HG03469 (cell line): Measurements from ENCODE around the gene METTL17.
"Not testable (repeated sequence)": the region's sequence is repeated elsewhere in the genome, so short reads cannot be mapped to it uniquely, and the experiment has no call there.

Source experiments
- ATAC-seq: cut with Tn5 transposase; IDR thresholded peaks from one replicate; pipeline ENCODE4 v1.9.1; 2021; ENCODE audit warnings: mild to moderate bottlenecking, moderate library complexity, moderate number of reproducible peaks; ENCODE audit not compliant: unreplicated experiment

Gene METTL17

DNA sequence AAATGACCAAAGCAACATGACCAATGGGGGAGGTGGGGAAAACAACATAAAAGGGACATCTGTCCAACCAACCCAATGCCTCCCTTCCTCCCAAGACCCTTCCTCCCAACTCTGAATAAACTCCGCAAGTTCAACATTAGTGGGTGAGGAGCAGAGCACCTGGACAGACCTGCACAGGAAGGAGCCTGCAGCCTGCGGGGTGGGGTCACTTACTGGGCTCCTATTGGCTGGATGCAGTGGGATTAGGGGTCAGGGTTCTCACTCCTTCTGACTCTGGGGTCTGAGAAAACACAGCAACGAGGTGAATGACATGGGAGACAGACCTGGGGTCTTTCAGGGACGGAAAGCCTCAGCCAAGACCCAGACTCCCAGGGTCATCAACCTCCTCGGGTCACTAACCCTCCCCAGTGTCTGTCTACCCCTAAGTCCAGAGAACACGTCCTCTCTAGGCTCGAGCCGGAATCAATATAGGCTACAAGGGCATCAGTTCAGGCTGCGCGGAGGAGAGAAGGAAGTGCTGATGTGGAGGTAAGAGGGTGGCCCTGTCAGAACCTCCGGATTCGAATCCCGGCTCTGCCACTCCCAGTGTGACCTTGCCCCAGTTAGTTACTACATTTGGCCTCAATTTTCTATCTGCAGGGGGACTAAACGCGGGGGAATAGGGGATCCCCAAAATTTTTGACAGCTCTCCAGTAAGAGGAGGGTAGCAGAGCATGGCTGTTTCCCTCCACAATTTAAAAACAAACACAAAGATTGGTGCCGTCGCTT lies 34.2 kb downstream of the METTL17 start:
- ATAC-seq, result no peak

DNA sequence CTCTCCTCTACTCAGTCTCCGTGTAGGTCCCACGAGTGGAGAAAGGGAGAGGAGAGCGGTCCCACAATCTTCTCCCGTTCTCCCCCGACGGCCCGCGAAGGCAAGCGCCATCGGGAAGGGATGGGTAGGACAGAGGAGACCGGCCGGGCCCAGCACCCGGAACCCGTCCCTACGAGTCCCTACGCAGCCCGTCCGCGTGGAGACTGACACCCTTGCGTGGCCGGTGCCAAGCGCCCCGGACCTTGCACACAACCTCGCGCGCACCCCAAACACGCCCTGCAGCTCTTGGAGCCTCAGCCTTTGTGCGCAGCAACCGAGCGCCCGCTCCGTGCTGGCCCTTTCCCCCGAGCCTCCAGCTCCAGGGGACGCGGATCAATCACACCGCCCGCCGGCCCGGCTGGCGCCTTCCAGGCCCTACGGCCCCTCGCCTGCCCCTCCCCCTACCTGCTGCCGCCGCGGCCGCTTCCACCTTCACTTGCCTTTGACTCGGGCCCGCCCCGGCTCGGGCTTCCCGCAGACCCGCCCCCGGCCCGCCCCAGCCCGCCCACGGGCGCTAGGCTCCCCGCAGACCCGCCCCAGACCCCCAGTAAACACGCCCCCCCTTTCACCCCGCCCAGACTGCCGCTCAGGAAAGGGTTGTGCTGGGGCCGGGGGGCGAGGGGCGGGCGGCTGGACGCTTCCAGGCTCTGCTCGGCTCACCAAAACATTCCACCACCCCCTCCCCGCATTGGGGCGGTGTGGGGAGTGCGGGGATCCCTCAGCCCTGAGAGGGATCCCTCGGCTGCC lies 35.0 kb downstream of the METTL17 start, which contains the start of gene NDRG2:
Gene NDRG2, minus strand, starts transcription at position 477 of the 786 bp plus-strand sequence. CDS start 1,746 bp downstream, outside the sequence.
- no peak for ATAC-seq

DNA sequence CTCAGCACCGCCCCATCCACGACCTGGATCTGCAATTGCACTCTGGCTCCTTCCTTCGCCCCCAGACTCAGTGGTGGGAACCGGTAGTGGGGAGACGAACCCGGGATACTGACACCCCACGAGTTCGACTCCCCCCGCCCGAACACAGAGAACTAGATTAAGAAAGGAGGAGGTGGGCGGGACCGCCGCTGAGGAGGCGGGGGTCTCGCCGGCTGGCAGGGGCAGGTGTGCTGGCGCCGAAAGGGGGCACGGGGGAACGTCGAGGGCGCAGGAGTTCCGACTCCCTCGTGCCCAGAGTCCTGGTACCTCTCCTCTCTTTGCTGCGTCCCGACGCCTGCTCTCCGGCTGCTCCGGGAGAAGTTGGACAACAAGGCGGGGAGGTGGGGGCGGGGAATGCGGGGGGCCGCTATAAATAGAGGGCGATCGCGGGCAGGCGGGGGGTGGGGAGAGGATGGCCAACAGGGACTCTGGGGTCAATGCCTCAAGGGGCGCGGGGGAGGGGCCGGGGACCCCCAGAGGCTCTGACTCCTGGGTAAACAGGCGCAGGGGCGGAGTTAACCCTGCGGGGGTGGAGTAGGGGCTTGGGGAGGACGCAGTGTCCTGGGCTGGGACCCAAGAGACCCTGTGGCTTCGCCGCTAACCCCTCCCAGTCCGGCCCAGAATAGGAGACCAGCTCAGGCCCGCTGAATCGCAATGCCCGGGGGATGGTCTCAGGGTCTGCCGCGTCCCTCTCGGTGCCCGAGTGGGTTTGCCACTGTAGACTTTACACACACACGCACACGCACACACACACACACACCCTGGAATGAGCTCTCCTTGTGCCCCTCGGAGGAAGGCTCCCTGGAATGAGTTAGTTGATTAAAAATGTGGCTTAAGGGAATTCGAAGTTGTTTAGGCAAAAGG lies 35.8 kb downstream of the METTL17 start:
- ATAC-seq, result no peak

DNA sequence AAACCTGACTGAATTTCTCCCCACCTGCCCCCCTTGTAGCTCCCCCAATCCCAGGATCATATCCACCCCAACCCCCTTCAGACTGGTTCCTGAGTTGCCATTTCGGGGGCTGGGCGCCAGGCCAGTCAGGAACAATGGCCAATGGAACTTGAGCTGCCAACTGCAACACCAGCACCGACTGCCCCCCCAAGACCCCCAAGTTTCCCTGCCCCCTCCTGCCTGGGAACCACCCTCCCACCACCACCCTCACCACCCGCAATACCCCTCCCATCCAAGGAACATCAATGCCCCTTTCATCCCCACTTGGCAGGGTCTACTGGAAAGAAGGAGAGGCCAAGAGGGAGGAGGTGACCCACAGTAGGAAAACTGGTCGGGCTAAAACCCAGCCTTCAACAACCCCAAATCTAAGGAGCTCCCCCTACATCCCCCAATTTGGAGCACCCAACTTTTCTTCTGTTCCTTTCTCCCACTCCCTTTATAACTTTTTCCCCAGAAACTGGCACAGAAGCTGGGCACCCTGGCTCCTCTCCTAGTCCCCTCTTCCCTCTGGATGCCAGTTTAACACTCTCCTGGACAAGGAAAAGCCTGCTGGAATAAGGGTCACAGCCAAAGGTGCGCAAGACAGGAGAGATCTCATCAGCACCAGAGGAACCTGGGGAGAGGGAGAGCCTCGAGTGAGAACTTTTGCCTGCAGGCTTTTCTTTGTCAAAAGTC lies 36.7 kb downstream of the METTL17 start:
- ATAC-seq, result no peak

DNA sequence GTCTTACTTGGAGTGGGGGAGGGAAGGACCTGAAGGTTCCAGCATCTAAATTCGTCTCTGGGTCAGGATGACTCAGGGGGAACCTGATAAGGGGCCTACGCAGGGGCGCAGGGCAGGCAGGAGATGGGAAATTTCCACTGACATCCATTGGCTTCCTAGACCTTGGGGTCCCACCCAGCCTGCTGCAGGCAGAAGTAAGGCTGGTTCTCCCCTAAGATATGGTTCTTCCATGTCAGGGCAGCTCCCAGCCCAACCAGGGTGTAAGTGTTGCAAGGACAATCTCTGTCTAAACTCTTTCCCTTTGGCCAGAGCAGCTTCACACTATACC lies 37.2 kb downstream of the METTL17 start:
- ATAC-seq, result no peak

DNA sequence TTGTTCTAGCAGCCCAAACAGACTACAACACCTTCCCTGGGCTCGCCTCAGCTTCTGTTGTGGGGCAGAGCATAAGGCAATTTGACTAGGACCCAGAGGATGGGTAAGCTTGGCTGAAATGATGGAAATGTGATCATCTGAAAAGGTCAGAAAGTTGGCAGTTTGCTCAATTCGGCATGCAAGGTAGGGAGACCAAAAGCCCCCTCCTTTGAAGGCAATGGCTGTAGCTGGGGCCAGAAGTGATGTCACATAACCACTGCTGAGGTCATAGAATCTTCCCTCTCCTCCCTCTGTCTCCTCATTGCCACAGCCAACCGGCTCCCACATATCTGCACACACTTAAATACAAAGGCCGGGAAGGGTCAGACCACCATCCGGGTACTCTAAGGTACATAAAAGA lies 40.1 kb downstream of the METTL17 start, which contains the start of gene TPPP2:
Gene TPPP2, plus strand, starts transcription at position 301 of the 400 bp plus-strand sequence. CDS start 365 bp downstream, outside the sequence.
- ATAC-seq, result no peak

DNA sequence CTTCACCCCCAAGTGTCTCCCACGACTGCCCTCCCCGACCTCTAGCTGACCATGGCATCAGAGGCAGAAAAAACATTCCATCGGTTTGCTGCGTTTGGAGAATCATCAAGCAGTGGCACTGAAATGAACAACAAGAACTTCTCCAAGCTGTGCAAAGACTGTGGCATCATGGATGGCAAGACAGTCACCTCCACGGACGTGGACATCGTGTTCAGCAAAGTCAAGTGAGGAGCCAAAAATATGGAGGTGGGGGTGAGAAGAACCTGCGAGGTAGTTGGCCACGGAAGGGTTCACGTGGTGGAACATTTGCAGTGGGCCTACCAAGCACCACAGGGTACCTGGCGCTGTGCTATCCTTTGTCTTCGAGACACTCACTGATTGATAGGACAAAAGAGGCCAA lies 40.8 kb downstream of the METTL17 start:
- no peak for ATAC-seq

DNA sequence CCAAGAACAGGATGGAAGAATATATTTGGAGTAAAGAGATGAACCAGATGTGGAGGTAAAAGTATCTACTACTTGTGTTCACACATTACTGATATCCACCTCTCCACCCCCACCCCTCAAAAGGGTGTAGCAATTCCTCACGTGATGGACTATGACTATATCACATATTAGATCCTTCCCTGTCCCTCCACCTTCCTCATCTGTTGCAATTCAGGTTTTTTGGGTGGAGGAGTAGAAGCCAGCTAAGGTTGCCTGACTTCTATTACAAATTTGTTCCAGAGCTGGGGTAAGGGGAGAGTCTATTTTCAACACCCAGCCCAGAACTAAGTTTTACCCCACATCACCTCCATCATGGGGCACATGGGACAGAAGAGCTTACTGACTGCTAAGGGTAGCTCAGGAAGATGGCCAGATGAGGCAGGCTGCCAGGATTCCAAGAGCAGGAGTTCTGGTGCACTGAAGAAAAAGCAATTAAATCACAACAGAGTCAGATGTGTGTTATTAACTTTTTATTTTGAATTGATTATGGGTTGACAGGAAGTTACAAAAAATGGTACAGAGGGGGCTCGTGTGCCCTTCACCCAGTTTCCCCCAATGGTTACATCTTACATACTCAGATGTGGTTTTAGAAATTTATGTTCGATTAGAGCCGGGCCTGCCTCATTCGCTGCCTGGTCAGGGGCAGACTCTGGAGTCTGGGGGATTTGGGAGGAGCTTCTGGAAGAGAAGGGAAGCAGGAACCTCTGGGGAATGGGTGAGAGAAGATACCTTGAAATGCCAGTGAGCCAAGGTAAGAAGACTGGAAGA lies 42.7 kb downstream of the METTL17 start:
- no peak for ATAC-seq

DNA sequence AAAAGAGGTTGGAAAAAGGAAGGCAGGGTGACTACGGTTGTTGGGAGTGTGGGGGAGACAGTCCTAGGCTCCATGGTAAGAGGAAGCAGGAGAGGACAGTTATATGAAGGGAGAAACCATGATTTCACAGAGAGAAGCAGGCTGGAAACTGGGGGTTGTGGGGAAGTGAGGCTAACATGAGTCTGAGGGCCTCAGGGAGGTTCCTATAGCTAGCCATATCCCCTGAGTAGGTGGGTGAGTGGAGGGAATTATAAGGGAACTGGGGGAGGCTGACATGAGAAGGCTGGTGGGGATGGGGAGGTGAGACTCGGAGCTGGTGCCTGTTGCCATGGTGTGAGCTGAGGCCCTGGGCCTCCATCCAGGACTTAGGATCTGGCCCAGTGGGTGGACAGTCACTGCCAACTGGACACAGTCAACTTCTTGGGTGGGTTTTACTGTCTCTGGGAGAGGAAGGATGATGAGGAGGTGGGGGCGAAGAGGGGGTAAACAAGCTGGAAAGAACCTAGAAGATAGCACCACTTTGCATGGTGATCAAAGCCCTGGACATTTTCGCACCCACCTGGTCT lies 43.4 kb downstream of the METTL17 start:
- no peak for ATAC-seq

DNA sequence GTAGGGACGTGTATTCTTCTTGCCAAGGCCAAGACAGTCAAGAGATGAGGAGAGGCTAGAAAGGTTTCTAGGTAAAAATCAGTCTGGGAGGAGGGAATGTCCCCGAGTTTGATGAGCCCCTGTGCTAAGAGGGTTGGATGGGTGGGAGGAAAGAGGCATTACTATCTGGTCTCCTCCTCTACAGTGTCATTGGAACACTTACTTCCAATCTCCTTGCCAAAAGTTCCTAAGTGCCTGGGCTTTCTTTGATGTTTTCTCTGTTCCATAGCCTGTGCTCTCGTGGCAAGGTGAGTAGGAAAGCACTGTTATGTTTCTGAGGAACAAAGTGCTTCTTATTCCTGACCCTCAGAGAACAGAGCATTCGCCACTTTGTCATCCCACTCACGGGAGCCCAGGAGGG lies 44.9 kb downstream of the METTL17 start, which contains the start of gene RNASE13:
Gene RNASE13, minus strand, starts transcription at position 101 of the 400 bp plus-strand sequence. CDS start 519 bp downstream, outside the sequence.
- no peak for ATAC-seq

DNA sequence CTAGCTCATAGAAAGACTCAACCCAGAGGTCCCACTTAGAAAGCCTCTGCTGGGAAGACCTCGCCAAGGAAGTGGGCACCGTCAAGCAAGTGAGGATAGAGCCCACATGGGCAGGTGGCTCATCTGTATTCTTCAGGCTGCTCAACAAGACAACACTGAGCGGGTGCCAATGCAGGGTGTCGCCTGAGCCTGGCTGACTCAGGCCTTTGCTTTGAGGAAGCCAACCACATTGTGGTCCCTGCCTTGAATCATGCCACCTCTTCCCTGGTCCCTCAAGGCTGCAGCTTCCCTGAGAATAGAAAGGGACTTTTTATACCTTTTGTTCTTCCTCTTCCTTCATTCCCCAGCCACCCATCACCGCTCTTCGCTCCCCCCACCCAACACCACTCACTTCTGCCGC lies 47.0 kb downstream of the METTL17 start:
- no peak for ATAC-seq

DNA sequence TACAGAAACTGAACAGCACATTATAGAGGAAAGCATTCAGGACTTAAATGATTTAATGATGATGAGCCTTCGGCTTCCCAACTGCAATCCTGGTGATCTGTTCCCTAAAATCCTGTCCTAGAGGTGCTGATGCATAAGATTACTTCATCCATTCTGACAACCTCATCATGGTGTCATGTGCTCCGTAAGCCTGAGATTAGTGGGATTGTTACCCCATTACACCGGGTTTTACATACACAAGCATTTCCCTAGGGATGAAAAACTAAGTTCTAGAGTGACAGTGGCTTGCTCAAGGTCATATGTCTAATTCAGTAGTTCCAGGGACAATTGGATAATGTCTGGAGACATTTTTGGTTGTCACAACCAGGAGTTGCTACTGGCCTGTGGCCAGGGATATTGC lies 47.4 kb downstream of the METTL17 start:
- ATAC-seq, result no peak

DNA sequence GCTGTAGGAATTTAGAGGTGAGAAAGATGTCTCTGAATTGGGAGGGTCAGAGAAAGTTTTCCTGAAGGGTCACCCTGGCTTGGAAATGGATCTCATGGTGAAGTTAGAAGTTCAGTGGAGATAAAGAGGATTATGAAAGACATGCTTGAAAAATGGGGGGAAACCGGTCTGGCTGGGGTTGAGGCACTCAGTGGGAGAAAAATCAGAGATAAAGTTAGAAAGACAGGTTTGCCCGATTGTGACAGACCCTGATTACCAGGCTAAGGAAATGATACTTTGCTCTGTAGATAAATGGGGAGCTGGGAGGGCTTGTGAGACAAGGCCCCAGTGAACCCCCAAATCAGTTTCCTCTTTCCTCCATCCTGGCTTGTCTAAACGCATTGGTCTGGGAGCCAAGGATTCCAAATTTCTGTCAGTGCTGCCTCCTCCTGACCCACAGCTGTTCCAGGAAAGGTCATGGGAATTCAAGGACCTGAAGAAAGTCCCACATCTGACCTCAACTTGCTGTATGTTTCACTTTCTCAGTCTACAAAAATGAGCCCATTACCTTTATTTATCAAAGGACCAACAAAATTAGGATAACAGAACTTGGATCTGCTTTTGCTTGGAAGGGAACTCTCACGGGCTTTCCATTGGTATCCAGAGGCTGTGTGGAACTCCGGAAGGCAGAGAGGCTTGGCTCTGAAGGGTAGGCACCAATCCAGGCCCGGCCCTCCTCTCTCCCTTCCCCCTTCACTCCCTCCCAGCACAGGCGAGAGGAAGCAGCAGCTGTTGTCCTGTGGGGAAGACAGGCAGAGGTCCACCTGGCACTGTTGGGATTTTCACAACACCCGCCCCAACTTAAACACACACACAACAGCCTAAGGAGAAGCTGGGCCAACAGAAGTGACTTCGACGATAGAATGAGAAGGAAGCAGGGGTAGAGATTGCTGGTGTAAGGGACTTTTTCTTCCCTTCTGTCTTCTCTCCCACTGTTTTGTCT lies 49.0 kb downstream of the METTL17 start:
- ATAC-seq, result no peak

DNA sequence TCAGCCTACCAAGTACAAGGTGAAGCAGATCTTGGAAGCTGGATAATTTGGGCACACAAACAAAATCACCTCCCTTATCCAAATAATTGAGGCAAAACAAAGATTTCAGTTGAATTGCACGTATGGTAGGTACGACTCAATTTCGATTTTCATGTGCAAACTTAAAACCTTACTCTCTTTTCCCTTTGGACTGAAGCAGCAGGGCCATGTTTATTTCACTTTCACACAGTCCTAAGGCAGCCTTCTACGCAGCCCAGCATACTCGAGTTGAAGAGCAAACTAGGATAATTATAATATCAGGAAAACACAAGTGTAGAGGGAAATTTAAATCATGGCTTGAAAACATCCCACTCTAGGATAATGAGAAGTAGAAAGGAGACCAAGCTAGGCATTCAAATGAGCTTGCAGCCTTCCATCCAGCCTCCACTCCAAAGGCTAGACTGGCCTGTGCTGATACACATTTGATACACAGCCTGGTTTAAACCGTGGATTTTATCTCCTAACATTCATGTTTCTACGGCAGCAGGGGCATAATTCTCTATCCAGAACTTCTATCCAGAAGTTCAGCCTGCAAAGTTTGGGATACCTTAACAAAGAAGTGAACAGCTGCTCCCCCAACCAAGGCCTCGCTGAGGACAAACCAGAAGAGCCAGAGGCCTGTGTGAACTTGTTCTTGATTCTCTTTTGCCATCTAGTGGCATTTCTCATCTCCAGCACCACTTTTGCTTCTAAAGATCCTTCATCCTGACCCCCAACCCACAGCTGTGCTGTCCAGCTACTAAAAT lies 50.0 kb downstream of the METTL17 start:
- ATAC-seq, result no peak

DNA sequence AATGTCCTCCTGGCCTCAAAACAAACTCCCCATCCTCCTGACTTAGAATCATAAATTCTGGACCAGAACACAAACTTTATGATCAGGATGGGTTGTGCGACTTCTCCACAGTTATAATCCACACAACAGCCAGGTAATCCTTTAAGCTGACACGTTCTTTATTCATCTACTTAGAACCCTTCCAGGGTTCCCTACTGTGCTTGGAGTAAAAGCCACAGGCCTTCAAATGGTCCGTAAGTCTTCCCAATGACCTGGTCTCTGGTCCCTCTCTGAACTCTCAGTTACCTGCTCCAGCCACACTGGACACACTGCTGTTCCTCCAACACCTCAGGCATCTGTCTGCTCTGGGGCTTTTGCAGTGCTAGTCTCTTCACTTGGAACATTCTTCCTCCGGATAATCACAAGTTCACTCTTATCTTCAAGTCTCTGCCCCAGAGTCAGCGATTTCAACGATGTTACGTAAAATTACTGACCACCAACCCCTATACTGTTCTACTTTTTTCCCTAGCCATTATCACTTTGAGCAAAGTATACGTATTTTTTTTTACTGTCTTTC lies 50.7 kb downstream of the METTL17 start:
- no peak for ATAC-seq

DNA sequence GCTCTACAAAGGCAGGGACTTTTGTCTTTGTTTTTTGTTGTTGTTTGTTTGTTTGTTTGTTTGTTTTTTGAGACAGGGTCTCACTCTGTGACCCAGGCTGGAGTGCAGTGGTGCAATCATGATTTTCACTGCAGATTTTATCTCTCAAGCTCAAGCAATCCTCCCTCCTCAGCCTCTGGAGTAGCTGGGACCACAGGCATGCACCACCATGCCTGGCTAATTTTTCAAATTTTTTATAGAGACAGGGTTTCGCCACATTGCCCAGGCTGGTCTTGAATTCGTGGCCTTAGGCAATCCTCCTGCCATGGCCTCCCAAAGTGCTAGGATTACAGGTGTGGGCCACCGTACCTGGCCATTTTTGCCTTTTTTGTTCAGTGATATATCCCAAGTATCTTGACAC lies 51.2 kb downstream of the METTL17 start:
- ATAC-seq, result not testable (repeated sequence)
